Esophagus squamous epithelium (tissue), 4 donors: ENCODE data around the gene CGB3.

ENCODE experiments used
- CTCF ChIP-seq, 6 experiments: fragments of 450-650 bp in 4 of 6; fragments of 200-600 bp in 2 of 6; sonication (generic) in 2 of 6; IDR thresholded peaks; one replicate each; pipeline ENCODE4 v1.5.1; 2016 to 2019; ENCODE audit warnings: antibody characterized with exemption in 6 of 6, mild to moderate bottlenecking in 4 of 6, moderate library complexity in 4 of 6
- POLR2A ChIP-seq, 4 donors: fragments of 450-650 bp; IDR thresholded peaks; one replicate each; pipeline ENCODE4 v1.6.1; 2017; ENCODE audit warnings: antibody characterized with exemption in 4 of 4, mild to moderate bottlenecking in 4 of 4, moderate library complexity in 3 of 4

- TF ChIP-seq CTCF (IDR thresholded peaks at IDR 0.05) (no peak), POLR2A (IDR thresholded peaks at IDR 0.05) (no peak)
These were observed 47.9 kb upstream of the CGB3 start for GRCh38 chr19:49071860-49072547.
